Ovary (tissue), 3 donors: ENCODE results near the gene PCBP1.

ENCODE experiments used
- EP300 ChIP-seq: sonication (generic); formaldehyde crosslinking; IDR thresholded peaks from one replicate; pipeline ENCODE4 v1.6.1; 2017; ENCODE audit warnings: antibody characterized with exemption
- POLR2A ChIP-seq: fragments of 450-650 bp; IDR thresholded peaks from one replicate; pipeline ENCODE4 v1.6.1; 2017; ENCODE audit warnings: antibody characterized with exemption, mild to moderate bottlenecking, moderate library complexity
- TF ChIP-seq, protein P1 (sequence below), 3 donors: fragments of 450-650 bp in 2 of 3; fragments of 200-600 bp in 1 of 3; IDR thresholded peaks; one replicate each; pipeline versions ENCODE4 v1.5.1 to v1.8.0; 2016 to 2022; ENCODE audit warnings: antibody characterized with exemption in 3 of 3, mild to moderate bottlenecking in 1 of 3
- donor health status: DM: no; HTN: no; CAD: no.

DNA sequence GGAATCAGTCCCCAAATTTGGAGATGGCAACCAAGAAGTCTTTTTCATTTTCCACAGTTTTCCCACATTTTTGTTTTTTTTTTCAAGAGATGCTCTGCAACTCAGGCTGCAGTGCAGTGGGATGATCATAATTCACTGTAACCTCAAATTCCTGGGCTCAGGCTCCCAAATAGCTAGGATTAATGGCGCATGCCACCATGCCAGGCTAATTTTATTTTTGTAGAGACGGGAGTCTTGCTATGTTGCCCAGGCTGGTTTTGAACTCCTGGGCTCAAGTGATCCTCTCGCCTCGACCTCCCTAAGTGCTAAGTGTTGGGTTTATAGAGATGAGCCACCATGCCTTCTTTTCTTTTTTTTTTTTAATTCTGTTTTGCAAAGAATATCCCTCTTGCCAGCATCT lies 35.2 kb downstream of the PCBP1 start:
- no peak for TF ChIP-seq POLR2A
- TF ChIP-seq, protein P1, sequence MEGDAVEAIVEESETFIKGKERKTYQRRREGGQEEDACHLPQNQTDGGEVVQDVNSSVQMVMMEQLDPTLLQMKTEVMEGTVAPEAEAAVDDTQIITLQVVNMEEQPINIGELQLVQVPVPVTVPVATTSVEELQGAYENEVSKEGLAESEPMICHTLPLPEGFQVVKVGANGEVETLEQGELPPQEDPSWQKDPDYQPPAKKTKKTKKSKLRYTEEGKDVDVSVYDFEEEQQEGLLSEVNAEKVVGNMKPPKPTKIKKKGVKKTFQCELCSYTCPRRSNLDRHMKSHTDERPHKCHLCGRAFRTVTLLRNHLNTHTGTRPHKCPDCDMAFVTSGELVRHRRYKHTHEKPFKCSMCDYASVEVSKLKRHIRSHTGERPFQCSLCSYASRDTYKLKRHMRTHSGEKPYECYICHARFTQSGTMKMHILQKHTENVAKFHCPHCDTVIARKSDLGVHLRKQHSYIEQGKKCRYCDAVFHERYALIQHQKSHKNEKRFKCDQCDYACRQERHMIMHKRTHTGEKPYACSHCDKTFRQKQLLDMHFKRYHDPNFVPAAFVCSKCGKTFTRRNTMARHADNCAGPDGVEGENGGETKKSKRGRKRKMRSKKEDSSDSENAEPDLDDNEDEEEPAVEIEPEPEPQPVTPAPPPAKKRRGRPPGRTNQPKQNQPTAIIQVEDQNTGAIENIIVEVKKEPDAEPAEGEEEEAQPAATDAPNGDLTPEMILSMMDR (IDR thresholded peaks at IDR 0.05) = no peak
- TF ChIP-seq EP300 = no peak
